Endothelial cell of umbilical vein (primary cell): Measurements from ENCODE around the gene VTI1A. TPM values are rescaled to one million over a fixed set of nuclear protein-coding genes. Genes with fewer than 3 reads are reported as not detected.

Experiments
- BruUV-seq: library from RNA; stranded (reverse); fragments of 400-500 nt; replicated peaks from 2 replicates; lab custom pipeline; 2021; lab: Mats Ljungman, UMichigan
- CTCF ChIA-PET: fragments of 300-600, 350-600 bp; sonication (Branson Sonifier 250); formaldehyde crosslinking; loops from one replicate; lab custom pipeline; 2021; ENCODE audit warnings: antibody characterized with exemption, inconsistent platforms; lab: Charles Lee
- POLR2A ChIA-PET: fragments of 300-600, 350-600 bp; sonication (Branson Sonifier 250); formaldehyde crosslinking; loops from one replicate; lab custom pipeline; 2021; ENCODE audit warnings: antibody characterized with exemption, inconsistent platforms; lab: Charles Lee
- DNase-seq: peaks from one replicate; pipeline ENCODE4 v3.0.0-alpha.2; 2011; ENCODE audit warnings: low read depth, low spot score
- FAIRE-seq: peaks from 2 replicates; lab custom pipeline; 2011; peaks lifted over from hg19 to GRCh38; lab: Jason Lieb, UNC
- H2AFZ ChIP-seq: 2 replicates; pipeline ENCODE4 v1.6.0; 2012; ENCODE audit warnings: low read depth, low read length, control low read depth, inconsistent platforms
- H3K27ac ChIP-seq: 2 replicates; pipeline ENCODE4 v1.5.1; 2011; ENCODE audit warnings: low read depth, mild to moderate bottlenecking, control low read depth, low read length, moderate library complexity; ENCODE audit not compliant: insufficient read depth
- H3K27me3 ChIP-seq, 2 experiments: 2 replicates each; pipeline versions ENCODE4 v1.6.0 to v1.6.1; 2011; ENCODE audit warnings: low read length in 2 of 2, mixed read lengths in 1 of 2; ENCODE audit not compliant: control insufficient read depth in 2 of 2, insufficient read depth in 2 of 2
- H3K36me3 ChIP-seq, 2 experiments: 2 replicates in 1 of 2; 3 replicates in 1 of 2; pipeline ENCODE4 v1.5.1; 2011; ENCODE audit warnings: low read length in 2 of 2, mild to moderate bottlenecking in 1 of 2, moderate library complexity in 1 of 2; ENCODE audit not compliant: control insufficient read depth in 2 of 2, insufficient read depth in 2 of 2; ENCODE audit errors: extremely low read depth in 1 of 2
- H3K4me1 ChIP-seq: 3 replicates; pipeline ENCODE4 v1.5.1; 2011; ENCODE audit warnings: mild to moderate bottlenecking, low read length; ENCODE audit not compliant: control insufficient read depth, insufficient read depth; ENCODE audit errors: extremely low read depth
- H3K4me2 ChIP-seq: 2 replicates; pipeline ENCODE4 v1.6.1; 2011; ENCODE audit warnings: low read length, control low read depth, mixed read lengths; ENCODE audit not compliant: insufficient read depth
- H3K4me3 ChIP-seq, 3 experiments: fragments of 200-600 bp in 1 of 3; sonication (generic), shearing (Covaris generic) in 1 of 3; replicated peaks in 1 of 3; 2 replicates each; pipeline ENCODE4 v1.5.1; 2011 to 2016; ENCODE audit warnings: control low read depth in 3 of 3, low read length in 3 of 3, mild to moderate bottlenecking in 2 of 3, inconsistent platforms in 1 of 3, low read depth in 1 of 3, moderate library complexity in 1 of 3; ENCODE audit not compliant: insufficient read depth in 1 of 3
- H3K79me2 ChIP-seq: 2 replicates; pipeline ENCODE4 v1.6.0; 2012; ENCODE audit warnings: low read length, inconsistent platforms; ENCODE audit not compliant: control insufficient read depth, insufficient read depth
- H3K9ac ChIP-seq: replicated peaks from 2 replicates; pipeline ENCODE3; 2011; ENCODE audit warnings: low read length, control low read depth; ENCODE audit not compliant: insufficient read depth; ENCODE audit errors: extremely low read depth
- H3K9me1 ChIP-seq: replicated peaks from 3 replicates; pipeline ENCODE4 v1.6.0; 2011; ENCODE audit warnings: mild to moderate bottlenecking, low read length; ENCODE audit not compliant: control insufficient read depth, insufficient read depth; ENCODE audit errors: extremely low read depth
- H3K9me3 ChIP-seq: replicated peaks from 2 replicates; pipeline ENCODE4 v1.5.1; 2012; ENCODE audit warnings: low read length, inconsistent platforms; ENCODE audit not compliant: control insufficient read depth, insufficient read depth
- H4K20me1 ChIP-seq: replicated peaks from 2 replicates; pipeline ENCODE3; 2011; ENCODE audit warnings: mild to moderate bottlenecking, low read length; ENCODE audit not compliant: control insufficient read depth, insufficient read depth; ENCODE audit errors: extremely low read depth
- CTCF ChIP-seq, 2 donors: IDR thresholded peaks; 1 replicate in 1 of 2; 2 replicates in 1 of 2; pipeline ENCODE4 v1.5.1; 2011; ENCODE audit warnings: low read length in 2 of 2, mild to moderate bottlenecking in 2 of 2, moderate library complexity in 2 of 2, control low read depth in 1 of 2, inconsistent platforms in 1 of 2, low read depth in 1 of 2; ENCODE audit not compliant: insufficient read depth in 1 of 2; ENCODE audit errors: extremely low read depth in 1 of 2
- EZH2 ChIP-seq: IDR thresholded peaks from 2 replicates; pipeline ENCODE4 v1.6.1; 2012; ENCODE audit warnings: borderline replicate concordance, low read depth, mild to moderate bottlenecking, moderate library complexity, low read length, inconsistent platforms; ENCODE audit not compliant: severe bottlenecking
- FOS ChIP-seq: IDR thresholded peaks from 2 replicates; pipeline ENCODE4 v1.6.1; 2011; ENCODE audit warnings: mild to moderate bottlenecking, low read length, moderate library complexity, borderline replicate concordance; ENCODE audit not compliant: insufficient read depth
- GATA2 ChIP-seq: IDR thresholded peaks from 2 replicates; pipeline ENCODE4 v1.7.0; 2011; ENCODE audit warnings: low read depth, mild to moderate bottlenecking, moderate library complexity, mixed read lengths, low read length; ENCODE audit not compliant: insufficient read length, insufficient read depth
- JUN ChIP-seq: IDR thresholded peaks from 2 replicates; pipeline ENCODE4 v1.6.1; 2011; ENCODE audit warnings: borderline replicate concordance, low read depth; ENCODE audit not compliant: insufficient read length, insufficient read depth
- MYC ChIP-seq: IDR thresholded peaks from one replicate; pipeline ENCODE4 v1.6.1; 2011; ENCODE audit warnings: mild to moderate bottlenecking, low read depth, low read length
- POLR2A ChIP-seq: IDR thresholded peaks from 2 replicates; pipeline ENCODE4 v1.6.1; 2012; ENCODE audit warnings: low read depth, mild to moderate bottlenecking, control low read depth, low read length
- POLR2AphosphoS5 ChIP-seq: IDR thresholded peaks from 2 replicates; pipeline ENCODE4 v1.6.1; 2012; ENCODE audit warnings: low read depth, mild to moderate bottlenecking, control low read depth, low read length, moderate library complexity; ENCODE audit not compliant: insufficient read depth
- dilution Hi-C: fragments of 300-500 bp; cut with MboI; formaldehyde crosslinking; loops from one replicate; pipeline ENCODE4 v1.15.0; 2019; ENCODE audit warnings: low sequenced_read_pairs; ENCODE audit not compliant: extremely low pct_ligation_motif_present
- intact Hi-C: fragments of 100-400 bp; cut with micrococcal nuclease; formaldehyde crosslinking; loops from one replicate; pipeline ENCODE4 v1.10.0; 2022
- polyA plus RNA-seq, 4 experiments: library from polyadenylated mRNA; depleted of rRNA in 3 of 4; stranded (reverse) in 3 of 4; unstranded in 1 of 4; fragments of >200 nt; gene quantifications; 2 replicates each; pipeline versions ENCODE4 v1.2.1 to v1.2.3, GENCODE V29; 2011 to 2012; ENCODE audit warnings: missing spikeins in 1 of 4
- total RNA-seq: library from RNA; stranded (reverse); gene quantifications from 2 replicates; pipeline ENCODE4 v1.2.3, GENCODE V29; 2021
- TF ChIP-seq, protein P1 (sequence below): IDR thresholded peaks from 2 replicates; pipeline ENCODE4 v1.6.1; 2011; ENCODE audit not compliant: insufficient read depth, insufficient read length

The VTI1A gene
- total and polyA plus RNA-seq, 2 donors (not counting 3 experiments of a cell fraction or from before 2014, with no cell fraction given) = 10.8 to 35.6 TPM

DNA sequence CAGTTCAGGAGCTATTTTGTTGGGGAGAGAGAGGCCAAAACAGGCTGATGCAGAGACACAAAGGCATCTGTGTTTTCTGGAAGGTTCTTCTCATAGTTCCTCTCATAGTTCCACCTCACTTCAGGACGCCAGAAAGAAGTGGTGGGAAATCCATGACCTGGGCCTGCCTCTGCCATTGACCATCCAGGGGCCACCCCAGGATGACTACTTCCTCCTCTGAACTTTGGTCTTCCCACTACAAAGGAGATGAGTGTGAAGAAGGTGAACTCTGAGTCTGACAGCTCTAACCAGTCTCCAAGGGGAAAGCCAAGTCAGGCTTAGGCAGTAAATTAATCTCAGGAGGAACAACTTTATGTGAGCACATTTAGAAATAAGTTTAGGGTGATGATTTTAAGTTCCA, 327.2 kb downstream of the VTI1A start:
- ChIA-PET POLR2A (no interaction called here), CTCF (no interaction called here)
- DNase-seq (no peak), FAIRE-seq (no peak)
- Histone ChIP-seq H4K20me1 (no peaks in the 10 kb centered on the region), H3K9ac (no peak overlapping the region), H3K27me3 (no peaks in the 10 kb centered on the region), H3K4me1 (peaks cover 12% of the 10 kb centered on the region), H3K36me3 (no peaks in the 10 kb centered on the region), H3K79me2 (no peaks in the 10 kb centered on the region), H2AFZ (no peak overlapping the region), H3K4me2 (no peak overlapping the region), H3K9me3 (no peaks in the 10 kb centered on the region), H3K9me1 (no peaks in the 10 kb centered on the region), H3K27ac (no peak overlapping the region), H3K4me3 (no peak overlapping the region)
- intact Hi-C loops = no loop called here
- dilution Hi-C loops = no loop called here
- TF ChIP-seq FOS (no peak), EZH2 (no peak), GATA2 (no peak), CTCF (IDR thresholded peaks at IDR 0.05; ENCODE audit: extremely low read depth in 1 of 2, insufficient read depth in 1 of 2, low read depth in 1 of 2, low read length in 2 of 2) (no peak), JUN (no peak), POLR2A (no peak), POLR2AphosphoS5 (no peak), MYC (no peak)
- TF ChIP-seq, protein P1, sequence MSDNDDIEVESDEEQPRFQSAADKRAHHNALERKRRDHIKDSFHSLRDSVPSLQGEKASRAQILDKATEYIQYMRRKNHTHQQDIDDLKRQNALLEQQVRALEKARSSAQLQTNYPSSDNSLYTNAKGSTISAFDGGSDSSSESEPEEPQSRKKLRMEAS = no peak
- no TSS peak for BruUV-seq
